Measurements from ENCODE around the gene POU2F1.
A peak's percentile ranks its signal among the peaks of the same experiment; 100 is the strongest.
"Not testable (repeated sequence)": the region's sequence is repeated elsewhere in the genome, so short reads cannot be mapped to it uniquely, and the experiment has no call there.

POU2F1 gene

GRCh38 chr1:167319206-167319605 is 98.5 kb downstream of the POU2F1 start:
- DNase-seq, result not testable (repeated sequence)

- DNase-seq, result no peak
These were observed 101.8 kb downstream of the POU2F1 start for GRCh38 chr1:167322483-167322882.

DNA sequence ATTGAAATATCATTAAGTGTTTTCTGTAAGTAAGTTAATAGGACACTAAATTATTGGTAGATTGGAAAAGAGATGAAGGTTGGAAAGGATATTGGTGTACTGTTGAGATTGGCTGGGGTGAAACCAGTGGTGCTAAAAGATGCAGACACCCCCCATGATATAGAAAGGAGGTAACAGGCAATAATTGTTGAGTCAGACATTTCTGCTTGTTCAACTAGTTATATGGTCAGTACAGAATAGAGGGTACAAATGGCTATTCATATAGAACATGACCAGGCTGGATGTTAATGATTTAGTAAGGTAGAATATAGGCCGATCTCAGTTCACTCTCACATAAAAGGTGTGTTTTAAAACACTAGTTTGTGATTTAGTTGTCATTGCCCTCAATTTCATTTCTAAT is 104.5 kb downstream of the POU2F1 start:
- no peak for DNase-seq

- peak; percentile 96 for DNase-seq
These were observed 107.7 kb downstream of the POU2F1 start for GRCh38 chr1:167328306-167328815.

GRCh38 chr1:167328816-167329483 is 108.3 kb downstream of the POU2F1 start:
- peak; percentile 97 for DNase-seq

DNA sequence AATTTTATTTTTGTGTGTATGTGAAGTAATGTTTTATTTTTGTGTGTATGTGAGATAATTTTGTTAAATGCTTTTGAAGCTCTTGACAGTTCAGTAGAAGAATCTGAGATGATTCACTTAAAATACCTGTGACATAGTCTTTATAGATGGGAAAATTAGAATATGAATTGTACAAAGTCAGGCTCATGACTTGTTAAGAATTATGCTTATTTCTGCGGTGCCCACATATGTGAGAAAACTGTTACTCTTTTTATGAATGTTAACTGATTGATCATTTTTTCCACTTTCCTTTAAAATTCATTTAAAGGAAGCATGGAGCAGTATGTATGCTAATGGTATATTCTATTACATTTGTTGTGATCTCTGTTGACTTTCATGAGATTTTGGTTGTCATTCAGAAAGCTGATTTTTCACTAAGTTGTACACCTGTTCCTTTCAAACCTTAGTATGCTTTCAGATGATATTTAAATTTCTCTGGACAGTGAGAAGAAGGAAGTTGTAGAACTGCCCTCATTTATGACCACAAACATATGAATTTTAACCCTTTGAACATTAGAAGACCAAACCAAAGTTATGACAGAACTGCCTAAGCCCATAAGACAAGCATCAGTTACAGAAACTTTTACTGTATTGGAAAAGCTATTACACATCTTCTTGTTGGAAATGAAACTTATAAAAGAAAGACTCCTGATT is 110.1 kb downstream of the POU2F1 start:
- DNase-seq, result no peak

DNA sequence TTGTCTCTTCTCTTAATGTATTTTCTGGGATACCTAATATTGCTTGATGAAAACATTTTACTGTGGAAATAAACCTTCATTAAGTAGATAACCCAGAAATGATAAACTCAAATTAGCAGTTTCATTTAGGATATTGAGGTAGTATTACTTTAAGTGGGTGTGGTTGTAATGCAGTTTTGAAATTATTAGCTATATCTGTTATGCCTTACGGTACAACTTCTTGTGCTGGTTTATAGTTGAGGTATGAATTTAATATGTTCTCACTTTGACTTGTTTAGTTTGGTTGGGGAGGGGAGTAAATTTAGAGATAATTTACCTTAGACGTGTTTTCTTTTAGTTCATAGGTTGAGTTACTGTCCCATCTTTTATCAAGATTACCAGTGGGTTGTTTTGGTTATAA is 111.0 kb downstream of the POU2F1 start:
- no peak for DNase-seq

GRCh38 chr1:167332503-167332902 is 111.8 kb downstream of the POU2F1 start:
- no peak for DNase-seq

GRCh38 chr1:167333124-167333523 is 112.4 kb downstream of the POU2F1 start:
- no peak for DNase-seq

GRCh38 chr1:167333703-167334102 is 113.0 kb downstream of the POU2F1 start:
- no peak for DNase-seq

GRCh38 chr1:167339405-167339804 is 118.7 kb downstream of the POU2F1 start:
- DNase-seq, result no peak

DNA sequence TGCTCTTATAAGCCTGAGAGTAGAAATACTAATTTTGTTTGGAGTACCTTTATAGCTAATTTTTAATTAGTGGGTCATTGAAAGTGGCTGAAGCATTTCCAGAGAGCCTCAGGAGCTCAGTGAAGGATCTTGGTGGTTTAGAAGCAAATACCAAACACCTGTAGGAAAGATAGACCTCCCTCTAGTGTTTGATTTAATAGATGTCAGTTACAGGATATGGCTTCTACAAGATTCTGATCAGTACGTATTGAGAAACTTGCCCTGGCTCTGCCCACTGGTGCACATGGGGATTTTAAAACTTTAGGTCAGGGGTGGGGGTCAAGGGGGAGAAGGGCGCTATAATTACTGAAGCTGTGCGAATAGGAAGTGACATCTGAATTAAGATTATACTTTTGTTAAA is 122.2 kb downstream of the POU2F1 start:
- DNase-seq, result peak; percentile 63

- no peak for DNase-seq
These were observed 123.4 kb downstream of the POU2F1 start for GRCh38 chr1:167344112-167344511.

- peak; percentile 29 for DNase-seq
These were observed 124.1 kb downstream of the POU2F1 start for GRCh38 chr1:167344615-167345385.

DNA sequence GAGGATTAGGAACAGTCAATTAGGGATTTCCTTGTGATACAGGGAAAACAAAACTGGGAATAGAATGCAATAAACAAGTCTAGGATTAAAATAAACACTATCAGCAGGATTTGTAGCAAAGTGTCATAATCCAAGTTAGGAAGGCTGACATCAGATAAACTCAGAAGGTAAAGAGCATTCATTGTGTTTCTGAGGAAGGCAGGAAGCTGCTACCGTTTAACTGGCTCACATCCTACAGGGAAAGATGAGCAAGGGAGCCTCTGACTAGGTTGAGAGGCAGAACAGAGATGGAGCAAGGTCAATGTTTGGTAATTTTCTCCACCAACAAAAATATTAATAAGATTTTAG is 124.7 kb downstream of the POU2F1 start:
- DNase-seq, result peak; percentile 45

- DNase-seq, result no peak
These were observed 136.6 kb downstream of the POU2F1 start for GRCh38 chr1:167357305-167357704.

GRCh38 chr1:167359295-167359694 is 138.6 kb downstream of the POU2F1 start:
- DNase-seq, result no peak

DNA sequence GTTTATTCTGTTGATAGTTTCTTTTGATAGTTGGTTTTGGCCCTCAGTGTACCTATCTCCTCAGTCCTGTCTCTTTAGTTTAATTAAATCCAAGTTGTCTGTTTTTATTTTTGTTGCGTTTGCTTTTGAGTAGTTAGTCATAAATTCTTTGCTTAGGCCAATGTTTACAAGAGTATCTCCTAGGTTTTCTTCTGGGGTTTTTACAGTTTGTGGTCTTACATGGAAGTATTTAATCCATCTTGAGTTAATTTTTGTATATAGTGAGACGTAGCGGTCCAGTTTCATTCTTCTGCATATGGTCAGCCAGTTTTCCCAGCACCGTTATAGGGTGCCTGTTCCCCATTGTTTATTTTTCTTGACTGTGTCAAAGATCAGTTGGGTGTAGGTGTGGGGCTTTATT is 139.4 kb downstream of the POU2F1 start:
- no peak for DNase-seq

DNA sequence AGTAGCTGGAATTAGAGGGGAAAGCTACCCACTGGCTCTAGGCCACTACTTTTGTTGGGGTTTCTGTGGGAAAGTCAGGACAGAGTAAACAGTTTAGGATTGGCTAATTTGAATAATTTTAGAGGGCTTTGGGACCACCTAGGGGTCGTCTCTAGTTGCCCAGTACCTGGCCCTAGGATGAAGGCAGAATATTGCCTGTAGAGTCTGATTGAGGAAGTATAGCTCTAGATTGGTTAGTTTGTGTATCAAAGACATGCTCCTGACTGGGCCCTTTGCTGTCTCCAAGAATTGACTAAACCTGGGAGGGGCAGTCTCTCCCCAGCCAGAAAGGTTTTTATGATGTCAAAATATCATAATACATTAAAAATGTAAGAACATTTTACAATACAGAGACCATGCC is 142.0 kb downstream of the POU2F1 start:
- DNase-seq, result no peak

GRCh38 chr1:167364826-167365225 is 144.1 kb downstream of the POU2F1 start:
- DNase-seq, result peak; percentile 51

- no peak for DNase-seq
These were observed 144.7 kb downstream of the POU2F1 start for GRCh38 chr1:167365360-167365759.

DNA sequence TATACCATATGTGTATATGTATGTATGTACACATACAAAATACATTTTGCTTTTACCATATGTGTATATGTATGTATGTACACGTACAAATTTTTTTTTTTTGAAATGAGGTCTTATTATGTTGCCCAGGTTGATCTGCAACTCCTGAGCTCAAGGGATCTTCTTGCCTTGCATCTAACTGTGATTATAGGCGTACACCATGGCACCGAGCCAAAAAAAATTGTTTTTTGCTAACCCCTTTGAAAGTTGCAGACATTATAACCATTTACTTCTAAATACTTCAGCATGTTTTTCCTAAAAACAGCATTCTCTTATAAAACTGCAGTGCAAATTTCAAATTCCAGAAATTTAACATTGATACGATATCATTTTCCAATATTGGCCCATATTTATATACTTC is 147.0 kb downstream of the POU2F1 start:
- DNase-seq, result peak; percentile 12

GRCh38 chr1:167369175-167369574 is 148.5 kb downstream of the POU2F1 start:
- DNase-seq, result no peak

DNA sequence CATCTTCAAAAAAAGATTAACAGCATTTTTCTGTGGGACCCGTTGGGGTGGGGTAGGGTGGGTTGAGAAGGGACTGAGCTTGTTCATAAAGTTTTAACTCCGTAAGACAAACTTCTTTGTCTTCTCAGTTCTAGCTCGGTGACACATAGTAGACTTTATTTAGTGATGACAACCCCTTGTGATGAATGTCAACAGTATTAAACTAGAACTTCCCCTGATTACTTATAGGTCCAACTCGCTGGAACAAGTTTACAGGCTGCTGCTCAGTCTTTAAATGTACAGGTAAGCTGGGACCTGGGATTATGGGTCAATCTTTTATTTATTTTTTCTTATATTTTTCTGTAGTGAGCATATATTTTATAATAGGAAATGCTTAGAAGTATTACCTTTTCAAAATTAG is 149.2 kb downstream of the POU2F1 start:
- no peak for DNase-seq
